Measurements from ENCODE around the gene PCA3. TPM values are rescaled to one million over a fixed set of nuclear protein-coding genes. Genes with fewer than 3 reads are reported as not detected.

The PCA3 gene
- polyA plus RNA-seq, 2 of the 4 experiments (the other 2 are of a cell fraction): not detected

DNA sequence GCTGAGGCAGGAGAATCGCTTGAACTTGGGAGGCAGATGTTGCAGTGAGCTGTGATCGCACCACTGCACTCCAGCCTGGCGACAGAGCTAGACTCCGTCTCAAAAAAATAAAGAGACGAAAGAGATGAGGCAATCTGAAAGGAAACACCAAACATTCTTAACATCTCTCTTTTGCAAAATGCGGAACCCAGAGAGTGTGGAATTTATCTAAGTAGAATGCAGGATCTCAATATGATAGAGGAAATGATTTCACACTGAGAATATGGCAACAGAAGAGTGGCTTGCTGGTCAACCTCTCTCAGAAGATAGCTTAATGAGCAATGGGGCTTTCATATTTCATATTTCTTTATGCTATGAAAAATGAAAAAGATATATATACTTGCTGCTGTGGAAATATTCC is 33.4 kb upstream of the PCA3 start:
- FAIRE-seq: no peak
- H3K27ac ChIP-seq: no peak overlapping the region
- 73% methylated on average over 6 of the region's 6 CpGs for WGBS (ENCODE audit: missing lambda C conversion rate)
- H3K4me3 ChIP-seq: no peak overlapping the region
- H3K9me3 ChIP-seq: no peaks in the 10 kb centered on the region
- ChIA-PET CTCF (no interaction called here), POLR2A (no interaction called here)
- no peak for ATAC-seq
- H3K4me1 ChIP-seq: no peaks in the 10 kb centered on the region
- TF ChIP-seq, protein P1, sequence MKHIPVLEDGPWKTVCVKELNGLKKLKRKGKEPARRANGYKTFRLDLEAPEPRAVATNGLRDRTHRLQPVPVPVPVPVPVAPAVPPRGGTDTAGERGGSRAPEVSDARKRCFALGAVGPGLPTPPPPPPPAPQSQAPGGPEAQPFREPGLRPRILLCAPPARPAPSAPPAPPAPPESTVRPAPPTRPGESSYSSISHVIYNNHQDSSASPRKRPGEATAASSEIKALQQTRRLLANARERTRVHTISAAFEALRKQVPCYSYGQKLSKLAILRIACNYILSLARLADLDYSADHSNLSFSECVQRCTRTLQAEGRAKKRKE (CRISPR knock-in tag; IDR thresholded peaks at IDR 0.05; ENCODE audit: low read depth): no peak
- TF ChIP-seq CBX2 (IDR thresholded peaks at IDR 0.05; ENCODE audit: borderline replicate concordance, low read depth) (no peak), TP53 (CRISPR knock-in tag; IDR thresholded peaks at IDR 0.05) (no peak), HEYL (CRISPR knock-in tag; IDR thresholded peaks at IDR 0.05) (no peak), MAFK (IDR thresholded peaks at IDR 0.05; ENCODE audit: partially characterized antibody) (no peak), ZNF302 (CRISPR knock-in tag; IDR thresholded peaks at IDR 0.05) (no peak), SREBF2 (IDR thresholded peaks at IDR 0.05) (no peak), NFE2L2 (conservative IDR thresholded peaks at IDR 0.05; ENCODE audit: low read length) (no peak), POLR2A (IDR thresholded peaks at IDR 0.05; ENCODE audit: low read length) (no peak), FOSB (CRISPR knock-in tag; IDR thresholded peaks at IDR 0.05) (no peak)
- TF ChIP-seq, protein P2, sequence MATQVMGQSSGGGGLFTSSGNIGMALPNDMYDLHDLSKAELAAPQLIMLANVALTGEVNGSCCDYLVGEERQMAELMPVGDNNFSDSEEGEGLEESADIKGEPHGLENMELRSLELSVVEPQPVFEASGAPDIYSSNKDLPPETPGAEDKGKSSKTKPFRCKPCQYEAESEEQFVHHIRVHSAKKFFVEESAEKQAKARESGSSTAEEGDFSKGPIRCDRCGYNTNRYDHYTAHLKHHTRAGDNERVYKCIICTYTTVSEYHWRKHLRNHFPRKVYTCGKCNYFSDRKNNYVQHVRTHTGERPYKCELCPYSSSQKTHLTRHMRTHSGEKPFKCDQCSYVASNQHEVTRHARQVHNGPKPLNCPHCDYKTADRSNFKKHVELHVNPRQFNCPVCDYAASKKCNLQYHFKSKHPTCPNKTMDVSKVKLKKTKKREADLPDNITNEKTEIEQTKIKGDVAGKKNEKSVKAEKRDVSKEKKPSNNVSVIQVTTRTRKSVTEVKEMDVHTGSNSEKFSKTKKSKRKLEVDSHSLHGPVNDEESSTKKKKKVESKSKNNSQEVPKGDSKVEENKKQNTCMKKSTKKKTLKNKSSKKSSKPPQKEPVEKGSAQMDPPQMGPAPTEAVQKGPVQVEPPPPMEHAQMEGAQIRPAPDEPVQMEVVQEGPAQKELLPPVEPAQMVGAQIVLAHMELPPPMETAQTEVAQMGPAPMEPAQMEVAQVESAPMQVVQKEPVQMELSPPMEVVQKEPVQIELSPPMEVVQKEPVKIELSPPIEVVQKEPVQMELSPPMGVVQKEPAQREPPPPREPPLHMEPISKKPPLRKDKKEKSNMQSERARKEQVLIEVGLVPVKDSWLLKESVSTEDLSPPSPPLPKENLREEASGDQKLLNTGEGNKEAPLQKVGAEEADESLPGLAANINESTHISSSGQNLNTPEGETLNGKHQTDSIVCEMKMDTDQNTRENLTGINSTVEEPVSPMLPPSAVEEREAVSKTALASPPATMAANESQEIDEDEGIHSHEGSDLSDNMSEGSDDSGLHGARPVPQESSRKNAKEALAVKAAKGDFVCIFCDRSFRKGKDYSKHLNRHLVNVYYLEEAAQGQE (IDR thresholded peaks at IDR 0.05): no peak
- no peak for DNase-seq (ENCODE audit: low read depth in 1 of 2, low spot score in 1 of 2)
- H3K4me2 ChIP-seq: no peak overlapping the region

DNA sequence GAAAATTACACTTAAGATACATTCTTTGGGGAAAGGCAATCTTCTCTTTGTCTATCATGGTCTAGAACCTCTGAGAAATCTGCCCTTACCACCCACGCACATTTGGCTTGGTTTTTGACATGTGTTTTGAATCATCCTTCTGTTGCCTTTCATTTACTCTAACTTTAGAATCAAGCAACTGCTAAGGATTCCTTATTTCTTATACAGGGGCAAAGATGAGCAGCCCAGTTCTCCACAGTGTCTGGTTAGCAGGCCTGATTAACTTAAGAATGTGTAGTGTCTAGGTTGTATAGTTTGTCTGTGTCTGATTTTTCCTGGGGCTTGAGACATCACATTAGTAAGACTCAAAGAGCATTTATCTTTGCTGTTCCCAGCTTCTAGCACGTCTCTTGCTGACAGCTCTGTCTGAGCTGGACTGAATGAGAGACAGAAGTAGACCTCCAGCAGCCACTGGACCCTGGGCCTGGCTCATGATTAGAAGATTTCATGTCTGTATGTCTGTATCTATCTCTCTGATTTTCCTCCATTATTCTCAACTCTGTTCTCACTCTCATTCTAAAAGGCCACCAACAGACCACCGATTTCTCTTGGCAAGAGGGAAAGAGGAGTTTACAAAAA is 31.8 kb upstream of the PCA3 start:
- no peak for ATAC-seq
- DNase-seq (ENCODE audit: low read depth in 1 of 2, low spot score in 1 of 2): no peak
- WGBS (ENCODE audit: missing lambda C conversion rate): 27% methylated on average over 3 of the region's 3 CpGs
- ChIA-PET CTCF (no interaction called here), POLR2A (no interaction called here)
- no peaks in the 10 kb centered on the region for H3K9me3 ChIP-seq
- no peak overlapping the region for H3K4me3 ChIP-seq
- TF ChIP-seq JUNB (IDR thresholded peaks at IDR 0.05): no peak
- TF ChIP-seq RCOR1 (IDR thresholded peaks at IDR 0.05; ENCODE audit: low read depth, low read length): no peak
- no peak for TF ChIP-seq ZSCAN20 (CRISPR knock-in tag; IDR thresholded peaks at IDR 0.05)
- no peak for TF ChIP-seq GATA3 (IDR thresholded peaks at IDR 0.05; ENCODE audit: borderline replicate concordance)
- no peak for TF ChIP-seq JUN (IDR thresholded peaks at IDR 0.05)
- TF ChIP-seq, protein P3, sequence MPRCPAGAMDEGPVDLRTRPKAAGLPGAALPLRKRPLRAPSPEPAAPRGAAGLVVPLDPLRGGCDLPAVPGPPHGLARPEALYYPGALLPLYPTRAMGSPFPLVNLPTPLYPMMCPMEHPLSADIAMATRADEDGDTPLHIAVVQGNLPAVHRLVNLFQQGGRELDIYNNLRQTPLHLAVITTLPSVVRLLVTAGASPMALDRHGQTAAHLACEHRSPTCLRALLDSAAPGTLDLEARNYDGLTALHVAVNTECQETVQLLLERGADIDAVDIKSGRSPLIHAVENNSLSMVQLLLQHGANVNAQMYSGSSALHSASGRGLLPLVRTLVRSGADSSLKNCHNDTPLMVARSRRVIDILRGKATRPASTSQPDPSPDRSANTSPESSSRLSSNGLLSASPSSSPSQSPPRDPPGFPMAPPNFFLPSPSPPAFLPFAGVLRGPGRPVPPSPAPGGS (IDR thresholded peaks at IDR 0.05): no peak
- TF ChIP-seq RNF2 (IDR thresholded peaks at IDR 0.05; ENCODE audit: borderline replicate concordance, low read depth): no peak
- TF ChIP-seq EHF (CRISPR knock-in tag; IDR thresholded peaks at IDR 0.05): no peak
- no peak for TF ChIP-seq HEYL (CRISPR knock-in tag; IDR thresholded peaks at IDR 0.05)
- no peak for TF ChIP-seq ZC3H11A (IDR thresholded peaks at IDR 0.05)
- no peak overlapping the region for H3K4me2 ChIP-seq
- no peak overlapping the region for H3K27ac ChIP-seq
- no peaks in the 10 kb centered on the region for H3K4me1 ChIP-seq
- no peak for FAIRE-seq

DNA sequence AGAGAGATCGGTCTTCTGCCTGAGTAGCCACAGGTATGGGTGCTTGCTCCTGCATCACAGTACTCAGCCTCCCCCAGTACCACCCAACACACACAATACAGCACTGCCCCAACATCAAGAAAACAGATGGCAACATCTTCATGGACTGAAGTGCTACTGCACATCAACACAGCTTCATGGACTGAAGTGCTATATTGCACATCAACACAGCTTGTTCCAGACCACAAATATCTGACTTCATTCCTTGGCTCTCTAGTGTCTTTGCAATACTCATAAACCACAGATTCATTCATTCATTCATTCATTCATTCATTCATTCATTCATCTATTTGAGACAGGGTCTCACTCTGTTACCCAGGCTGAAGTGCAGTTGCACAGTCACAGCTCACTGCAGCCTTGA is 31.1 kb upstream of the PCA3 start:
- POLR2A ChIA-PET: no interaction called here
- CTCF ChIA-PET: no interaction called here
- Histone ChIP-seq H3K4me2 (no peak overlapping the region), H3K4me1 (no peaks in the 10 kb centered on the region), H3K27ac (no peak overlapping the region), H3K4me3 (no peak overlapping the region), H3K9me3 (no peaks in the 10 kb centered on the region)
- no peak for ATAC-seq
- WGBS (ENCODE audit: missing lambda C conversion rate): 81% methylated on average over 1 of the region's 1 CpG
- DNase-seq (ENCODE audit: low read depth in 1 of 2, low spot score in 1 of 2): no peak
- no peak for FAIRE-seq
- no peak for TF ChIP-seq MAZ (IDR thresholded peaks at IDR 0.05; ENCODE audit: borderline replicate concordance, low read depth, low read length)
- TF ChIP-seq HDAC2 (IDR thresholded peaks at IDR 0.05): no peak
- TF ChIP-seq ZSCAN20 (CRISPR knock-in tag; IDR thresholded peaks at IDR 0.05): no peak
- TF ChIP-seq TFCP2L1 (CRISPR knock-in tag; IDR thresholded peaks at IDR 0.05): no peak
- TF ChIP-seq, protein P4, sequence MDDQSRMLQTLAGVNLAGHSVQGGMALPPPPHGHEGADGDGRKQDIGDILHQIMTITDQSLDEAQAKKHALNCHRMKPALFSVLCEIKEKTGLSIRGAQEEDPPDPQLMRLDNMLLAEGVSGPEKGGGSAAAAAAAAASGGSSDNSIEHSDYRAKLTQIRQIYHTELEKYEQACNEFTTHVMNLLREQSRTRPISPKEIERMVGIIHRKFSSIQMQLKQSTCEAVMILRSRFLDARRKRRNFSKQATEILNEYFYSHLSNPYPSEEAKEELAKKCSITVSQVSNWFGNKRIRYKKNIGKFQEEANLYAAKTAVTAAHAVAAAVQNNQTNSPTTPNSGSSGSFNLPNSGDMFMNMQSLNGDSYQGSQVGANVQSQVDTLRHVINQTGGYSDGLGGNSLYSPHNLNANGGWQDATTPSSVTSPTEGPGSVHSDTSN (IDR thresholded peaks at IDR 0.05): no peak
- TF ChIP-seq, protein P1 (CRISPR knock-in tag; IDR thresholded peaks at IDR 0.05; ENCODE audit: low read depth): no peak
- no peak for TF ChIP-seq CBX2 (IDR thresholded peaks at IDR 0.05; ENCODE audit: borderline replicate concordance, low read depth)
- TF ChIP-seq NPAS2 (CRISPR knock-in tag; IDR thresholded peaks at IDR 0.05; ENCODE audit: borderline replicate concordance): no peak
- TF ChIP-seq EHF (CRISPR knock-in tag; IDR thresholded peaks at IDR 0.05): no peak
- no peak for TF ChIP-seq RFX5 (IDR thresholded peaks at IDR 0.05)
- TF ChIP-seq, protein P5, sequence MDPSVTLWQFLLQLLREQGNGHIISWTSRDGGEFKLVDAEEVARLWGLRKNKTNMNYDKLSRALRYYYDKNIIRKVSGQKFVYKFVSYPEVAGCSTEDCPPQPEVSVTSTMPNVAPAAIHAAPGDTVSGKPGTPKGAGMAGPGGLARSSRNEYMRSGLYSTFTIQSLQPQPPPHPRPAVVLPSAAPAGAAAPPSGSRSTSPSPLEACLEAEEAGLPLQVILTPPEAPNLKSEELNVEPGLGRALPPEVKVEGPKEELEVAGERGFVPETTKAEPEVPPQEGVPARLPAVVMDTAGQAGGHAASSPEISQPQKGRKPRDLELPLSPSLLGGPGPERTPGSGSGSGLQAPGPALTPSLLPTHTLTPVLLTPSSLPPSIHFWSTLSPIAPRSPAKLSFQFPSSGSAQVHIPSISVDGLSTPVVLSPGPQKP (IDR thresholded peaks at IDR 0.05; ENCODE audit: low read depth, low read length): no peak
- no peak for TF ChIP-seq CEBPB (IDR thresholded peaks at IDR 0.05)
